SK-N-MC (cell line): ENCODE results near the gene IL1F10.

Source experiments
- EZH2 ChIP-seq: fragments of 200-600 bp; sonication (generic); IDR thresholded peaks from one replicate; pipeline ENCODE4 v1.6.1; 2017; ENCODE audit warnings: antibody characterized with exemption
- FOXP2 ChIP-seq: optimal IDR thresholded peaks from 2 replicates; pipeline ENCODE3; 2011; ENCODE audit warnings: mild to moderate bottlenecking, moderate library complexity; ENCODE audit not compliant: insufficient read depth; ENCODE audit errors: extremely low read length, control extremely low read depth
- POLR2AphosphoS5 ChIP-seq: IDR thresholded peaks from 2 replicates; pipeline ENCODE4 v1.6.1; 2012; ENCODE audit warnings: mild to moderate bottlenecking, low read depth, low read length, borderline replicate concordance

DNA sequence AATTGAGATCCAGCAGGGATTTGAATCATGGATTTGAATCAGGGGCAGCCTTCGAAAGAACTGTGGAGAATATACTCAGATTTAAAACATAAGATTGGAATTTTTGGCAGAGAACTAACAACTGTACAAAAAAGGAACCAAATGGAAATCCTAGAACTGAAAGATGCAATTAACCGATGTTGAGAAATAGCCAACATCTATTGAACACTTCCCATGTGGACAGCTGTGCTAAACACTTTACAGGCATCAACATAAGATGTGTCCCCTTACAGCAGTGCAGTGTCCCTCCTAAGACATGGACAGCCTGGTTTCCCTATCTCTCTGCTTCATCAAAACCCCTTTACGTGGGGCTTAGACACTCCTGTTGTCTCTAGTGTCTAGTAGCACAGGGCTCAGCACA lies 56.0 kb downstream of the IL1F10 start:
- TF ChIP-seq EZH2 (no peak), POLR2AphosphoS5 (no peak), FOXP2 (no peak)
